ENCODE data around the gene PDPK1.

- TF ChIP-seq CTCF (IDR thresholded peaks at IDR 0.05; ENCODE audit: low read depth, low read length) (no peak), POLR2A (IDR thresholded peaks at IDR 0.05; ENCODE audit: extremely low read depth, insufficient read length) (no peak), MYC (IDR thresholded peaks at IDR 0.05; ENCODE audit: low read depth, low read length) (no peak)
- TF ChIP-seq, protein P1, sequence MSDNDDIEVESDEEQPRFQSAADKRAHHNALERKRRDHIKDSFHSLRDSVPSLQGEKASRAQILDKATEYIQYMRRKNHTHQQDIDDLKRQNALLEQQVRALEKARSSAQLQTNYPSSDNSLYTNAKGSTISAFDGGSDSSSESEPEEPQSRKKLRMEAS (IDR thresholded peaks at IDR 0.05; ENCODE audit: low read depth, low read length) = no peak
These were observed 39.9 kb upstream of the PDPK1 start for GRCh38 chr16:2497695-2498484.

Measured in NB4 (cell line).